Heart left ventricle (tissue), 16 donors: ENCODE results near the gene CAMKK2. TPM values are rescaled to one million over a fixed set of nuclear protein-coding genes. Genes with fewer than 3 reads are reported as not detected.
A peak's percentile ranks its signal among the peaks of the same experiment; 100 is the strongest.

ENCODE experiments used
- ATAC-seq, 4 donors: fragments of 200-7000 bp; cut with Tn5 transposase; one replicate each; pipeline ENCODE4 v1.9.1; 2020 to 2022; ENCODE audit warnings: moderate library complexity in 4 of 4, mild to moderate bottlenecking in 3 of 4, moderate number of reproducible peaks in 1 of 4
- DNase-seq, 5 donors: peaks; one replicate each; pipeline ENCODE4 v3.0.0-alpha.2; 2020
- H3K27ac ChIP-seq, 12 donors: fragments of 200-600 bp; sonication (generic) in 4 of 12; one replicate each; pipeline versions ENCODE4 v1.5.0 to v1.8.0; 2016 to 2022; ENCODE audit warnings: mild to moderate bottlenecking in 2 of 12
- H3K27me3 ChIP-seq, 9 donors: fragments of 200-600 bp; sonication (generic) in 2 of 9; one replicate each; pipeline versions ENCODE4 v1.5.1 to v1.8.0; 2016 to 2022; ENCODE audit warnings: mild to moderate bottlenecking in 3 of 9
- H3K36me3 ChIP-seq, 9 donors: fragments of 200-600 bp; sonication (generic) in 2 of 9; one replicate each; pipeline versions ENCODE4 v1.5.0 to v1.8.0; 2018 to 2022; ENCODE audit warnings: mild to moderate bottlenecking in 2 of 9
- H3K4me1 ChIP-seq, 12 donors: fragments of 200-600 bp; sonication (generic) in 4 of 12; one replicate each; pipeline versions ENCODE4 v1.5.0 to v1.8.0; 2016 to 2022; ENCODE audit warnings: mild to moderate bottlenecking in 3 of 12
- H3K4me3 ChIP-seq, 12 donors: fragments of 200-600 bp; sonication (generic) in 4 of 12; one replicate each; pipeline versions ENCODE4 v1.5.0 to v1.8.0; 2017 to 2022; ENCODE audit warnings: mild to moderate bottlenecking in 9 of 12, moderate library complexity in 4 of 12
- H3K9me3 ChIP-seq, 12 donors: fragments of 200-600 bp; sonication (generic) in 4 of 12; one replicate each; pipeline versions ENCODE4 v1.5.0 to v1.8.0; 2016 to 2022; ENCODE audit warnings: mild to moderate bottlenecking in 1 of 12
- CTCF ChIP-seq, 12 donors: fragments of 200-600 bp; sonication (generic) in 4 of 12; IDR thresholded peaks; one replicate each; pipeline versions ENCODE4 v1.5.0 to v1.8.0; 2018 to 2022; ENCODE audit warnings: antibody characterized with exemption in 12 of 12, mild to moderate bottlenecking in 5 of 12
- POLR2A ChIP-seq, 2 donors: fragments of 450-650 bp; IDR thresholded peaks; one replicate each; pipeline ENCODE4 v1.6.1; 2017; ENCODE audit warnings: antibody characterized with exemption in 2 of 2, mild to moderate bottlenecking in 2 of 2, moderate library complexity in 2 of 2
- WGBS, 4 donors: extraction: QIAGEN DNeasy Blood & Tissue Kit in 2 of 4; methylation state at CpG; one replicate each; pipeline versions ENCODE4 v1.1.5 to v1.1.7; 2013 to 2018; 5-methylcytosine and 5-hydroxymethylcytosine counted together
- intact Hi-C, 10 donors: fragments of 100-400 bp; cut with DNase I; formaldehyde crosslinking; loops; one replicate each; pipeline versions ENCODE4 v1.11.1 to v1.14.2; 2022
- polyA plus RNA-seq, 2 donors: library from polyadenylated mRNA; stranded (reverse); fragments of 200-250 nt; gene quantifications; one replicate each; pipeline ENCODE4 v1.2.3, GENCODE V29; 2013
- total RNA-seq, 9 donors: library from RNA; depleted of rRNA in 2 of 9; stranded (reverse); fragments of >200 nt in 2 of 9; fragmentation: NEBNext Ultra II Directional in 3 of 9; extraction: Animal tissue kit (Norgen Biotek cat#: 25700) in 3 of 9; gene quantifications; one replicate each; pipeline versions ENCODE4 v1.1.0 to v1.2.4, GENCODE V29; 2016 to 2023
- donor health status: ischemic (EF 13 %, LVEDD 7.1; RV severe dilation, severe dysfunction).
- donor health status: healthy with polysubstance abuse.
- donor health status: DM: no; HTN: yes; CAD: no.
- donor health status: DM: no; HTN: no; CAD: no.
- donor health status: ischemic (EF 25% LVEDD 6.9; RV normal size, moderate dysfunction).
- donor health status: ischemic (EF 25% LVEDD 5.7; RV mildly dilated, moderate dysfunction).
- donor health status: healthy.
- donor health status: DM: yes; HTN: yes; CAD: no.
- donor health status: ischemic (EF 35%, LVEDD 5.7; RV mildly dilated, moderate dysfunction).
- donor health status: nonischemic (EF 11% LVEDD 7.7; RV severe dilation, severe dysfunction).
- donor health status: DM: yes; HTN: yes; CAD: no.
- donor health status: PGD.
- donor health status: ischemic (EF 29% LVEDD 5.4; RV normal size, mild dysfunction).
- donor health status: nonischemic (EF 23%, LVEDD 6.1; RV moderate dilation, normal function).

Gene CAMKK2
- total and polyA plus RNA-seq, 11 donors = 7.4 to 28.2 (median 16.0) TPM

DNA sequence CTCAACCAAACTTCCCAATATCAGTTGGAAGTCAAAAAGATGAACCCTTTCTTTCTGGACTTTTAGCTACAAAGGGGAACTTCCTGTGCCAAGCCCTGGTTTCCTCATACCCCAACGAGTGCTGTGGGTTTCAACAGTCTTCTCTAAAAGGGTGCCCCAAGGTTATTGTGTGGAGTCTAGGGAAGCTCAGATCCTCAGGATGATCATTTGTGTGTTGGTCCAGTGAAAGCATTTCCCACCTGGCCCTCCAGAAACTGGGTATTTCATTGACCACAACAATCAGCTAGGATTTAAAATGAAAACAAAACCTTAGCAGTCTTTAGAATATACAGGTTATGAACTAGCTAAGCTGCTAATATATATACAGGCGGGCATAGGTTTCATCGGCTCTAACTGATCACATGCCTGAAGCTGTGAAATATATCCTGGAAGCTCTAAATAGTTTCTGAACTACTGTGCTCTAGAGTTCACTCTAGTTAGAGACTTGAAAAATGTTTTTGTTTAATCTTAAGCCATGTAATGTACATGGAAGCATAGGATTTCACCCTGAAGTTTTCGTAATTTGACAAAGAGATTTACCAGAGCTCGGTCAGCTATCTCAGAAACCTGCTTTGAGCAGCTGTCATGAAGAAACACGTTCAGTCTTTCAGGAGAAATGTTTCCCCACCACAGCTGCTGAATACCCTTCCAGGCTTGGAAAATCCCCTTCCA is 57.0 kb downstream of the CAMKK2 start:
- H3K4me3 ChIP-seq = no peak overlapping the region
- intact Hi-C loops = no loop called here
- DNase-seq = no peak
- WGBS, 4 donors = 77 to 84% (median 81%) methylated on average over 6 of the region's 6 CpGs
- no peaks in the 10 kb centered on the region for H3K27me3 ChIP-seq
- peak in 1 of 4 donors; percentile 18 for ATAC-seq
- TF ChIP-seq CTCF (IDR thresholded peaks at IDR 0.05) (no peak), POLR2A (IDR thresholded peaks at IDR 0.05) (no peak)
- peaks cover 0 to 43% (median 0%) of the 10 kb centered on the region in 12 donors for H3K4me1 ChIP-seq
- H3K9me3 ChIP-seq = no peaks in the 10 kb centered on the region
- peak overlapping the region in 4 of 12 donors; percentile 7 to 74 (median 72) for H3K27ac ChIP-seq
- peaks cover 0 to 52% (median 41%) of the 10 kb centered on the region in 9 donors for H3K36me3 ChIP-seq

DNA sequence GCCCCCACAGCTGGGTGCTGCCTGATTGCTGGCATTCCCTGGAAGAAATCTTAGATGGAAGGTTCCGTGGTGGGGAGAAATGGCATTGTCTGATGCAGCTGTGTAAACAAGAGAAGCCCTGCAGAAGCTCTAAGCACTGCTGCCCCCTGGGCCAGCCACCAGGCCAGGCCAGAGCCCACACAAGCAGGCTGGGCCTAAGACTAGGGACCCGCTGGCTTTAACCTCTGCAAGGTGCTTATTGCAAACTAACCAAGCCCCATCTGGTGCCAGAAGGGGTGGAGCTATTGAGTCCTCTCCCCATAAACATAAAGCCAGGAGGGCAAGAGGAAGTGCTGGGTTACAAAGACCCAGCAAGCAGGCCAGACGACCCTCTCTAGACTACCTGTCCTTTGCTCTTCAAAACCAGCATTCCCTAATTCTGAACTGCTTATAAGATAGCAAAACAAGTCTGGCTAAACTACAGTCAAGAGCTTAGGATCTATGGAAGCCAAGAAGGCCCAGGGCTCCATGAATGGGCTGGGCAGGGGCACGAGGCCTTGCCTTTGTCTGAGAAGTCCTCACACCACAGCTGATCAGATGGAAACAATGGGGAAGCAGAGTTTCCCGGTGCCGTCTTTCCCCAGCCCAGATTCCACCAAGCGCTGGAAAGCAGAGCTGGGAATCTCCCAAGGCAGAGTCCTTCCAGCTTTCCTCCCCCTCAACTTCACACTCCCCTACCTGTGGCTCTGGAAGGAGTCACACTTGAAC is 57.7 kb downstream of the CAMKK2 start:
- WGBS, 4 donors = 73 to 79% (median 74%) methylated on average over 7 of the region's 7 CpGs
- H3K36me3 ChIP-seq = peaks cover 0 to 52% (median 38%) of the 10 kb centered on the region in 9 donors
- TF ChIP-seq CTCF (IDR thresholded peaks at IDR 0.05) = no peak
- TF ChIP-seq POLR2A (IDR thresholded peaks at IDR 0.05) = no peak
- no peak for ATAC-seq
- DNase-seq = no peak
- no peaks in the 10 kb centered on the region for H3K9me3 ChIP-seq
- no peak overlapping the region for H3K4me3 ChIP-seq
- H3K27me3 ChIP-seq = no peaks in the 10 kb centered on the region
- peaks cover 0 to 43% (median 0%) of the 10 kb centered on the region in 12 donors for H3K4me1 ChIP-seq
- intact Hi-C loops = no loop called here
- H3K27ac ChIP-seq = peak overlapping the region in 2 of 12 donors; percentile 72 to 74

DNA sequence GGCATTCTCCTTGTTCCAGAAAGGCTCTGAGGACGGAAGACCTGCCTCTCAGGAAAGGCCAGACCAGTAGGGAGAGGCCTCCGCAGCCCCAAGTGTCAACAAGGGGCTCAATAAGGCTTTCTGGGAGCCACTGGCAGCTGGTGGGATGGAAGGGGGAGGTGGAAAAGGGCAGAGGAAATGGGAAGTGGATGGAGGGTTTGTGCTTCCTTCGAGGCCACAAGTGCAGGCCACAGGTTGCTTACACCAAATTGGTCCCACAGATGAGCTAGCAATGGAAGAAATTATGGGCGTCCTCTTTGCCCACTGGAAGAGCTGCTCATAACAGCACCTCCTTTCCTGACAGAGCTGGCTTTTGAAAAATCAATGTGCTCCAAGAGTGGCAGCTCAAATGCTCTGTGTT is 58.4 kb downstream of the CAMKK2 start:
- Histone ChIP-seq H3K9me3 (no peaks in the 10 kb centered on the region), H3K4me3 (no peak overlapping the region), H3K27ac (peak overlapping the region in 1 of 12 donors; percentile 74), H3K4me1 (peaks cover 0 to 43% (median 0%) of the 10 kb centered on the region in 12 donors), H3K27me3 (no peaks in the 10 kb centered on the region), H3K36me3 (peaks cover 0 to 52% (median 35%) of the 10 kb centered on the region in 9 donors)
- TF ChIP-seq POLR2A (IDR thresholded peaks at IDR 0.05) (no peak), CTCF (IDR thresholded peaks at IDR 0.05) (no peak)
- WGBS, 4 donors = 85 to 91% (median 88%) methylated on average over 4 of the region's 4 CpGs
- intact Hi-C loops = no loop called here
- DNase-seq (no peak), ATAC-seq (no peak)

DNA sequence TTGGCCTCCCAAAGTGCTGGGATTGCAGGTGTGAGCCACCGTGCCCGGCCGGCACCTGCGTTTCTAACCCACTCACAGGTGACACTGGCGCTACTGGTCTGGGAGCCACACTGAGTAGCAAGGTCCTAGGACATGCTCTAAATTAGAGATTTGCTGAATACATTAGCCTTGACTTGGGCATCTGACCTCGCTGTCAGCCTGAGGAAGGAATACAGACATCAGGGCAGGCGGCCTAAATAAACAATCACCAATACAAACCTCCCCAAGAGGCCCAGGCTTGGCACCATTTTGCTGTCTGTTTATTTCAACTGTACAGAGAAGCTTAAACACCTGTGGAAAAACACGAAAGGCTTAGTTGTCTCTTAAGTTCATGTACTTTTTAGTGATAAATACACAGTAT is 59.1 kb downstream of the CAMKK2 start:
- DNase-seq (no peak), ATAC-seq (no peak)
- WGBS, 4 donors = 73 to 92% (median 85%) methylated on average over 8 of the region's 8 CpGs
- peak overlapping the region in 1 of 12 donors; percentile 24 for H3K27ac ChIP-seq
- no peak overlapping the region for H3K4me3 ChIP-seq
- no peaks in the 10 kb centered on the region for H3K27me3 ChIP-seq
- TF ChIP-seq CTCF (IDR thresholded peaks at IDR 0.05) (no peak), POLR2A (IDR thresholded peaks at IDR 0.05) (no peak)
- H3K9me3 ChIP-seq = no peaks in the 10 kb centered on the region
- H3K36me3 ChIP-seq = peaks cover 0 to 58% (median 35%) of the 10 kb centered on the region in 9 donors
- intact Hi-C loops = no loop called here
- H3K4me1 ChIP-seq = peaks cover 0 to 43% (median 0%) of the 10 kb centered on the region in 12 donors
